Fibroblast of gingiva (primary cell): ENCODE data around the gene IFTAP.
"Not testable (repeated sequence)": the region's sequence is repeated elsewhere in the genome, so short reads cannot be mapped to it uniquely, and the experiment has no call there.

ENCODE experiments used
- DNase-seq: peaks from one replicate; pipeline ENCODE4 v3.0.0-alpha.2; 2011; ENCODE audit warnings: low read depth

Gene IFTAP

DNA sequence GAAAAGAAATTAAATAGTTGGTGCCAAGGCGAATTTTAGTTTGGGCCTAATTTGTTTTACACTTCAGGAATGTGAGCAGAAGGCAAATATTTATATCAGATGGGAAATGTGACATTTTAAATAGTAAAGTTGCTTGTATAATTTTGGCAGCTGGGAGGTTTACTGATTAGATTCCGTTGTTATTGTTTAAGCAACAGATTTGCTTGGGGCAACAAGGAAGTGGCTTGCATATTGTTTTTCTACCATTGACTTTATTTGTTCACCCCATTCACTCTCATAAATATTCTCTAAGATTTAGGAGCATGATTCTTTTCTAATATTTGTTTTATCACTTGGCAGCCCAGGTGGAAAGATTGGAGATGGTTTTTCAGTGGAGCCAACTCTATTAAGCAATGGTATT is 44.3 kb downstream of the IFTAP start:
- no peak for DNase-seq

DNA sequence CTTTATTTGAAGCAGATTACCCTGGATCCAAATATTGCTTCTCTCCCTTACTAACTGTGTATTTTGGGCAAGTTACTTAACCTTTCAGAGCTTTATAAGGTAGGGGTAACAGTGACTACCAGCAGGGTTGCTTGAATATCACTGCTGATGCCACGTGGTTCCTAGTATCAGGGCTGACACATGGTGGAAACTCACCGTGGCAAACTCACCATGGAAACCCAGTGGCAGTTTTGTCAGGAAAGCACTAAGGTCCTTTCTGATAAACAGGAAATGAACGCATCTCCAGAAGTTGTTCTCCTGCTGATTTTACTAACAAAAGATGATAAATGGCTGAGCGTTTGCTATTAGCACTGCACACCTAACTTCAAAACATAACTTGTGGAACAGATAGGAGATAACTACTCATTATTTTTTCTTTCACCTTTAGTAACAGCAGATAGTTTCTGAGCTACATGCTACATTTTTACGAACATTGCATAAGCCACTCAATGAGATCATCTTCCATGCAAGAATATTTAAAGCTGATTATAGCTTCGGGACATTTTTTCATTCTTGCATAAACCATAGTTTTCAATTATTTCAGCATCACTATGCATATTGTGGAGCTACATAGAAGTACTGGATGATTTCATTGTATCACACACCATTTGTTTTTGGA is 63.4 kb downstream of the IFTAP start:
- DNase-seq = no peak

DNA sequence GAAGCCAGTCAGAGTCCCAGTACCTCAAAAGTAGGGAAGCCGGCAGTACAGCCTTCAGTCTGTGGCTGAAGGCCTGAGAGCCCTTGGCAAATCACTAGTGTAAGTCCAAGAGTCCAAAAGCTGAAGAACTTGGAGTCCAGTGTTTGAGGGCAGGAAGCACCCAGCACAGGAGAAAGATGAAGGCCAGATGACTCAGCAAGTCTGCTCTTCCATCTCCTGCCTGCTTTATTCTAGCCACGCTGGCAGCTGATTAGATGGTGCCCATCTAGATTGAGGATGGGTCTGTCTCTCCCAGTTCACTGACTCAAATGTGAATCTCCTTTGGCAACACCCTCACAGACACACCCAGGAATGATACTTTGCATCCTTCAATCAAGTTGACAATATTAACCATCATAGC is 67.1 kb downstream of the IFTAP start:
- not testable (repeated sequence) for DNase-seq

DNA sequence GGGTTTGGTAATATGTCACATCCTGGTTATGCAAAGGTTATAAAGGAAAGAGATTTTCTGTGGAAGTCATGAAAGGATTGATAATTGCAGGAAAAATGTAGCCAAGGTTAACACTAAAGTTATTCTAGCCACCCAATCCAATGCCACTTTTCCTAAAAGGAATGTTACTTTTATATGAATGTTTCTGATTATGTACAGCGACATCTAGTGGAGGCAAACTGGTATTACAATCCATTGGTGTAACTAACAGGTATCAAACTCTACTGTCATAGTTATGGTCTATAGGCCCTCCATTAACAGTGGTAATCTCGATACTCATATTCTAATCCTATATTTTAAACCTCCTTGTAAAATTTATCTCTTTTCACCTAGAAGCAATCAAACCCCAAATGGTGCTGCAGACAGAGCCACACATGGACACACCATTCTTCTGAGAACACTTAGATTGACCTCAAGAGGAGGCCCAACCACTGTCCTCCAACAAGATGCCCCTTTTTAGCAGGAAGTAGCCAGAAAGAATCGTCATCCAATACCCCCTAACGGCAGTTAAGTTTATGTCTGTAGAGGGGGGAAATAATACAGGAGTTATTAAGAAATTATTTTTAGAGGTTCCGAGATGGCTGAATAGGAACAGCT is 78.6 kb downstream of the IFTAP start:
- peak; percentile 38 for DNase-seq

DNA sequence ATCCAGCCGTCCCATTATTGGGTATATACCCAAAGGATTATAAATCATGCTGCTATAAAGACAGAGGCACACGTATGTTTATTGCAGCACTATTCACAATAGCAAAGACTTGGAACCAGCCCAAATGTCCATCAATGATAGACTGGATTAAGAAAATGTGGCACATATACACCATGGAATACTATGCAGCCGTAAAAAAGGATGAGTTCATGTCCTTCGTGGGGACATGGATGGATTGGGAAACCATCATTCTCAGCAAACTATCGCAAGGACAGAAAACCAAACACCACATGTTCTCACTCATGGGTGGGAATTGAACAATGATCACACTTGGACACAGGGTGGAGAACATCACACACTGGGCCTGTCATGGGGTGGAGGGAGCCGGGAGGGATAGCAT is 85.2 kb downstream of the IFTAP start:
- not testable (repeated sequence) for DNase-seq

DNA sequence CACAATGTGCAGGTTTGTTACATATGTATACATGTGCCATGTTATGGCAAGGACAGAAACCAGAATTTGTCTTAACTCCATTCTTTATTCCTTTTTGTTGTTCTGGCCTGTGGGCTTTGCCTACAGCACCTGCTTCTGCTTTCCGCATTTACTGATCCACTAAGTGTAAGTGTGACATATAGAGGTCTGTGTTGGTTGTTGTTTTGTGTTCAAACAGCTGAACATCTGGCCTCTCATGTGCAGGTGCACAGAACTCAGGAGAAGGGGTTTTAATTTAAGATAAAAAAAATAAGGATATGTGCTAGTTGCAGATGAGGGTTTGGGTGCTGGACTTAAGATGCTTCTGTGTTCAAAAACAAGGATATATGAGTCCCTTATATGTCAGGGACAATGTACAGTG is 89.5 kb downstream of the IFTAP start:
- no peak for DNase-seq

DNA sequence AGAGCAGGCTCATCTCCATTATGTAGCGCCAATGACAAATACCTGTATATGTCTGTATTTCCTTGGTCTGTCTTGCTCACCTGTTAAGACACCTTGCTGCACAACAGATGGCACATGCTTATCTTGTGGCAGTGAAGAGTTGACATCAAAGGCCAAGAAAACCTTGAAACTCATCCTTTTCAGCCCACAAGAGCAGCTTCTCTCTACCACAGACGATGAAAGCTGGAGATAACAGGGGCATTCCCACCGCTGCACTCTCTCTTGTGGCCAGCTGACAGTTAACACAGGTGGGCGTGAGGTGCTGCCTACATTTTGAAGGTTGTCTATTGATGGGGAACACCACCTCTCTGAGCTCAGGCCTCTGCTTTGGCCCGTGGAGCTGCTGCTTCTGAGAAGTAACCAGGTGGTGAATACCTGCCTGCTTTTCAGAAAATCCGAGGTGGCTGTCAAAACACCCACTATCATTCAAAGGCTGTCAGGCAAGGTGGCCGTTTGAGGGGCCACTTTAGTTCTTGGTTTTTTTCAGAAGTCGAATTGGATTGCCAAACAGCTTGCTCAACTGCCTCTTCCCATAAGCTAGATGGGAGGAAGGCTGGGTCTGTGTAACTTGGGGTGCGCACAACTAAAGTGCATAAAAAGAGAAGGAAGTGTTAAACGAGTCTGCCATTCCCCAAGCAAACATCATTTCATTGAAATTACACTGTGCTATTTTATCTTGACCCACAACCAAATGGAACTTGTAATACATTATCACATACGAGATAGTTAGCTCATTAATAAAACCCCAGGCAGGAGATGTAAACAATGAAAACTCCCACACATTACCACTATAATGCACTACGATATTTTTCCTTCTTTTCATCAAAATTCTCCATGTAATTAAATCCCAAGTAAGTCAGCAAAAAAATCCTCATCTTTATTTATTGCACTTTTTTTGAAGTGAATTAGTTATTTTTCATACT is 90.8 kb downstream of the IFTAP start:
- DNase-seq = no peak

DNA sequence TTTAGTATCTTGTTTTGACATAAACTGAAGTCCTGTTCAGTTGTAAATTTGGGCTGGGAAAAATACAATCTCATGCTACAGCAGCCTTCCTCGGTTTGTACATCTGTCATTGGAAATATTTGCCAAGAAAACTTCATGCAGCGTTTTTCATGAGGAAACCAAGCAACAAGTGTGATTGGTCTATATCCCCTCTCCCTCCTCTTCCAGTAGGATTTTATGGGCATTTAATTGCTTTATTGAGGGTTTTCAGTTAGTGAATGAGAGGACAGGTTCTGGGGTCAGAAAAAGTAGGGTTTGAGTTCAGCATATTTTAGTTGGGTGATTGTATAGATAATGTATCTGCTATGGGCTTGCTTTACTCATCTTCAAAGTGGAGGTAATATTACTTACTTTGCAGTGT is 93.8 kb downstream of the IFTAP start:
- DNase-seq = no peak

DNA sequence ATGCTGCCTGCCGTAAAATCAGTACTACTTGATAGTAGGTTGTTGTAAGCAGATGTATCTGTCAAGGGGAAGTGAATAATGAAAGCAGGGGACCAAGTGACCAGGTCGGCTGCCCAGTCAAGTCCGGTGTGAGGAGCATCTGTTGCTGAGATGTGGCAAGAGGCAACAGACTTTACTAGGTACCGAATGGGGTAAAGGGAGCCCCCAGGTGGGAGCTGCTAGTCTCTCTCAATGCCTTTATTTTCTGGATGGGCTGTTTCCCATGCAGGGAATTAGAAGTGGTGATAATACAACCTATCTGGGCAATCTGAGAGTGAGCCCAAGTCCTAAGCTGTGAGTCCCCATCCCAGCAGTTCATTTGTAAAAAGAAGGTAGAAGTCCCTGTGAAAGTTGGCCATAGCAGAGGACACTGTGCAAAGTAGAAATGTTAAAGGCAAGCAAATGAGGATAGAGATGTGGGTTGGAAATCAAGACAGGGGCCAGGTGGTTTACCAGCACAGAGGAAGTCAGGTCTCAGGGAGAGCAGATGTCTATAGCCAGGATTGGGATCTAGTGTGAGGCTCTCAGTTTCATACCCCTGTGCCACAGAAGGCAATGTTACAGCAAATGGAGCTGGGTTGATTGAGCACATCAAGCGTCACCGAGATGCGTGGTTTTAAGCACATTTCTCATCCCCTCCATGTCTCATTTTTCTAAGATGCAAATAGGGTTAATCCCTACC is 94.4 kb downstream of the IFTAP start:
- no peak for DNase-seq

DNA sequence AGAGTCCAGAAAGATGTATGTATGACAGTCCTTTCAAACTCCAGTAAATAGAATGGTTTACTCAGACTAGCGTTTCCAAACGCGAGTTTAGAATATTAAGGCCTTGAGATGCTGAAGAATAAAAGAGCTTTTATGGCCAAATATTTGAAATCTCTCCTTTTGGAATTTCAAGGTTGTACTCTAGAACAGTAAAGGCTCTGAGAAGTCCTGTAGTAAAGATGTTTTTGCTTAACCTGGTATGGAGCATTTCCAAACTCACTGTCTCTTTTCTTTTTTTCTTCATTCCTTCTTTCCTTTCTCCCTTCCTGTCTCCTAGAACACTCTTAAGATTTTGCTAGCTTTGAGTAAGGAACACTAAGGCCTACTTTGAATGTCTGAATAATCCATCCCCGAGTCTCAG is 95.1 kb downstream of the IFTAP start:
- DNase-seq = no peak

DNA sequence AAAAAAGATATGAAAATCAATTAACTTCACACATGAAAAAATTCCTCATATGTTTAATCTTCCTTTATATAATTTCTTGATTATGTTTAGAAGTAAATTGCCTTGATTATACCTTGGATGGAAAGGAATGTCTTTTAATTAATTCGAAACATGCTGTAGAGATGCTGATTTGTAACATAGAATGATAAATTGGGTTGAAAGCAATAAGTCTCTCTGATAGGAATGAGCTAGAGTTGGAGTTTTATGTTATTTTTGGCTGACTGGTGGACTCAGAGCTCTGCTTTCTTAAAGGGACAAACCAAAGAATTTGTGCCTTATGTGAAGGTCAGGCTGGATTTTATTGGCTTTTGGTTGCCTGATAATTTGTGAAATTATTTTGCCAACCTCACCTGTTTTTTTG is 98.4 kb downstream of the IFTAP start:
- DNase-seq = no peak

DNA sequence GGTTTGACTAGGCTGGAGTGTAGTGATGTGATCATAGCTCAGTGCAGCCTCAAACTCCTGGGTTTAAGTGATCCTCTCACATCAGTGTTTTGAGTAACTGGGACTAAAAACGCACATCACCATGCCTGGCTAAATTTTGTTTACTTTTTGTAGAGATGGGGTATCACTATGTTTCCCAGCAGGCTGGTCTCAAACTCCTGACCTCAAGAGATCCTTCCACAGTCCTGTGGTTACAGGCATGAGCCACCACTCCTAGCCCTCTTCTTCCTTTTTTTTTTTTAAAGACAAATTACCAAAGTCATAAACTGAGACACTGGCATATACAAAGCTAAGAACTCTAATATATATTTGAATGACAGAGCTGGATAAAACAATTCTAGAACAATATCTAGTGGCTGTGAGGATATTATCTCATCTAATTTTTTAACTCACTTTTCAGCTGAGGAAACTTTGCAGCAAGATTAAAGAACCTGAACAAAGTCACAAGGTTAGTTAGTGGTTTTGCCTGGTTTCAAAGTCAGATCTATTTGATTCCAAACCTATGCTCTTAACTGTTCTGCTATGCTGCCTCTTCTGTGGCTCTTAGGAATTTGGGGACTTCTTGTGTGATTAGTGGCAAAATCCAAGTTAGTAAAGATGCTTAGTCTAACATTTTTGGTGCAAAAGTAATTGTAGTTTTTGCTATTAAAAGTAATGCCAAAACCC is 99.0 kb downstream of the IFTAP start:
- DNase-seq = no peak

DNA sequence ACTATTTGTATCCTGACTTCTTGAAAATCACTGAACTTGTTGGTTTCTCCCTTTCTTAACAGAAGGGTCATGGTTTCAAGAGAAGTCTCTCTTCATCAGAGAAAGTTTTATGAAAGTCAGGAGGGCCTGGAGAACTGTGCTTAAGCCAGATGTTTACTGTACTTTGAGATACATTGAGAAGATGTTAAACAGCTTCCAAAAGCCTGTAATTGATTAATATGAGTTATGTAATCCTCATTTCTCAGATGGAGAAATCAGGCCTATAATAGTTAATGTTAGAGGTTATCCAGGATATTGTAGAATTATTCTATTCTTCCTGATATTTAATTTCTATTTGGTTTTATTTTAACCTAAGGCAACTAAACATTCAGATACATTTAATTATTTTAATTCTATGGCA is 100.8 kb downstream of the IFTAP start:
- no peak for DNase-seq

DNA sequence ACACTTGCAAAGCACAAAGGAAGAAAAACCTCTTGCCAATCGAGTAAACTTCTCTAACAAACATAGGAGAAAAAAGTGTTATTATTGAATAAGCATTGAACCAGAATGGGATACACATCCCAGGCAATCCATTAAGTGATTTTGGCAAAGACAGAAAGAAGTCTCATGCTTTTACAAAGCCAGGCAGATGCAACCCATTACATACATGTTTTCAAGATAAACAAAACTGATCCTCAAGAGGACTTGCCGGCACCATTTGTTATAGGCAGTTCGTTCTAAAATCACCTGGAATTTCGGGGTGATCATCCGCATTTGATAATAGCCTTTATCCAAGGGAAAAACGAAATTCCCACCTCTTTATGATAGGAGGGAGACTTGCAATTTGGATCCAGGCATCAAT is 101.3 kb downstream of the IFTAP start:
- no peak for DNase-seq

DNA sequence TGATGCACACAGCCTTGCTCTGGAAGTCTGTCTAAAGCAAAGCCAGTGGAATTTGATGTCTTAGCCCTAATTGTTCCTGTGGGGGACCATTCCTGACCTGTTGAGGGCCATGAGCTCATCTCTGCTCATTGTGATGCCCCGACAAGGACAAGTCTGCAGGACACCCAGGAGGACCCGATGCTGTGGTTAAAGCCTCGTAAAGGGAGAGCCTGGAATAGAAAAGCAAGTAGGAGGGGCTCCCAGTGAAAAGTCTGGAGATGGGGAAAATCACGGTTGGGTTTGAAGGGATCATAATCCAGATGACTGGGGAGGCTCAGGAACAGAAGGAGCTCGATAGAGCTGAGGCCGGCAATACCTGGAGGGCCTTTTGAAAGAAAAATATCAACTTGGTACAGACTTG is 102.2 kb downstream of the IFTAP start:
- no peak for DNase-seq

DNA sequence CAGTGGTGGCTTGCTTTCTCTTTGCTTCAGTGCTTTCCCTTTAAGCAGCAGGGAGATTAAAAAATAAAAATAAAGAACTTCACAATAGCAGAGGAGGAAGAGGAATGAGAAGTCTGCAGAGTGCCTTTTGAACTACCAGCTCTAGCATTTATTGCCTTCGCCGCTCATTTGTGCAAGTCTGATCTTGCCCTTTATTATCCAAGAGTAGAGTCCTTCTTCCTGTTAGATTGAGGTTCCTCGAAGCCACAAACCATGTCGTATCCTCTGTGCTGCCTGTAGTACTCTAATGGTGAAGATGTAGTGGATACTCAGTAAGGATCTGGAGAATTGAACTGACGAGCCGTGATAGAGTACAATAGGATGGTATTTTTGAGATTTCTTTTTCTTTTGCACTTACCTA is 105.0 kb downstream of the IFTAP start:
- no peak for DNase-seq

DNA sequence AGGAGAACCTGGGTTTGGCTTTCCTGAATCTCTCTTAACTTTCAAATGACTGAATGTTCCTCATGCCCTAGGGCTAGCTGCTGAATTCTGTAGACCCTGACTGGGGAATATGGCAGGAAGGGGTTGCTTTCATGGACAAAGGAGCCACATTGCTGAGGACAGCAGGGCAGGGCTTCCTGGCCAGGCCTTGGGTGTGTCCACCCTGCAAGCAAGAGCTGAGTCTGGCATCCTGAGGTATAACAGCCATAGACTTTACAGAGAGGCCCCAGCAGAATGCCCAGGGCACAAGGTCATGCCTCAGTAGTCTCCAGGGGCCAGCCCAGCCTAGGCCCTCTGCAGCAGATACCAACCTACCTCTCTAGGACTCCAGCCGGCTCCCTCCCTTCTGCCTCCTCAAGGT is 105.9 kb downstream of the IFTAP start:
- no peak for DNase-seq

DNA sequence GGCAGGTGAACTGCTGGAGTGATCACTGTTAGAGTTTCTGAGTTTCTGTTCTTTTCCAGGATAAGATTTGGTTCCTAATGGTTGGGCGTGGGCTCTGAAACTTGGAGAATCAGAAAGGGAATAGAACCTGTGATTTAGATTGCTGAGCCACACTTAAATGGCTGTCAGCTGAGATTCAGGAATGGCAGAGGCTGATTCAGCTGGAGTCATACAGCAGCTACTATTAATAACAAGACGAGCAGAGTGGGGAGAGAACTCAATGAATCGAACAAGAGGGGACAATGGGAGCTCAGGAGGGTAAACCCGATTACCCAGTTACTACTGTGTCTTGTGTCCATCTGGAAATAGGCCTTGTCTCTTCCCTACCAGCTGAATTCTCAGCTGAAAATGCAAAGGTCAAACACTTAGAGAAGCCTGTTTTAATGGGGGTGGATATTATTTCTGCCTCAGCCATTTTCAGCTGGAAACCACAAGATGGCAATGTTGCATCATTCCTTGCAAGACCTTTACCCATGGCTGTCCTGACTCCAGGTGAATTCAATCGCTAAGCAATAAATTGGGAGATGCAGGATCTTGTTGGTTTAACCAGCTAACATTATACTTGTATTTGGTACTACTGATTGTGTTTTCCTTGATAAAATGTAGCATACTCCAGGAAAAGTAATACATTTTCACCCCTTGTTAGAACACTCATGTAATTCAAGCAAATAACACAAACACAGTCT is 108.2 kb downstream of the IFTAP start:
- peak; percentile 45 for DNase-seq

DNA sequence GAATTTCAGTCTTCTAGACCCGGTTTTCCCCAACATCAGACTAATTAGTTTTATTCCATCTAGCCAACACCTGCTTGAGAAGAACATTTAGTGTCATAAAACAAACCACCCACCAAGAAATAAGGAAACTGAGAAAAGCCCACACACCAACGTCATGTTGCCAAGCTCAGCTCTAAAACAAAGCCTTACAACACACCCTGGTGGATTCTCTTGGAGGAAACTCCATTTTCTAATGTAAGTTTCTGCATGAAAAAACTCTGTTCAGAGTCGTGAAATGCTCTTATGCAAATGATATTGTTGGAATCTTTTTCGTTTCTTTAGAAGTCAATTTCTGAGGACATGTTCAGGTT is 108.7 kb downstream of the IFTAP start:
- DNase-seq = no peak
